Stimulated activated CD4-positive, alpha-beta T cell treated with anti-CD3 and anti-CD28 coated beads, Interleukin-15, amount 100 ng/mL, for 1 hour (primary cell): ENCODE results near the gene LRRC27.
"Not testable (repeated sequence)": the region's sequence is repeated elsewhere in the genome, so short reads cannot be mapped to it uniquely, and the experiment has no call there.

ENCODE experiments used
- DNase-seq, 2 donors: peaks; one replicate each; pipeline ENCODE4 v3.0.0-alpha.2; 2020; ENCODE audit warnings: low read depth in 1 of 2, low spot score in 1 of 2

Gene LRRC27

DNA sequence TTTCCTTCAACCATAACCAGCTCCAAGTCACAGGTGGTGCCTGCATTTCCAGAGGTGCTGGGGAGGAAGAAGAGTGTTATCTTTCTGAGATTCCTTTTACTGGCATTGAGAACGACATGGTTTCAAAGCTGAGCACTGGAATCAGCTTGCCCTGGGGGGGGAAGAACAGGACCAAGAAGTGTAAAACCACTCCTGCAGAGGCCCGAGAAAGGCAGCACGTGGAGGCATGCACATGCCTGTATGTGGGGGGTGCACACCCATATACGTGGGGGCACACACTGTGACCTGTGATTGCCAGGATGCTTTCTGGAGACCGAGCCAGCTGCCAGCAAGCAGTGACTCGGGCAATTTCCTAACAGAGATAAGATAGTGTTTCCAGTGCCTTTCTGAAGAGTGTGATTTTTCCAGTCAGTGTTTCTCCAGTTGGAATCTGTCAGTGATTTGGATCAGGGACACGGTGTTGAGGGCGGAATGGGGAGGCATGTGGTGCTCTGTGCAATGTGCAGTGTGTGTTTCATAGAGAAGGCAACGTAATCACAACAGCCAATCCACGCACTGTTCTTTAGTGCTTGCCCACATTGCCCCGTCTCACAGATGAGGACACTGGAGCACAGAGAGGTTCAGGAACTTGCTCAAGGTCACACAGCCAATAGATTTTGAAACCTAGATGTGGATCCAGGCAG is 4.2 kb downstream of the LRRC27 start:
- no peak for DNase-seq

DNA sequence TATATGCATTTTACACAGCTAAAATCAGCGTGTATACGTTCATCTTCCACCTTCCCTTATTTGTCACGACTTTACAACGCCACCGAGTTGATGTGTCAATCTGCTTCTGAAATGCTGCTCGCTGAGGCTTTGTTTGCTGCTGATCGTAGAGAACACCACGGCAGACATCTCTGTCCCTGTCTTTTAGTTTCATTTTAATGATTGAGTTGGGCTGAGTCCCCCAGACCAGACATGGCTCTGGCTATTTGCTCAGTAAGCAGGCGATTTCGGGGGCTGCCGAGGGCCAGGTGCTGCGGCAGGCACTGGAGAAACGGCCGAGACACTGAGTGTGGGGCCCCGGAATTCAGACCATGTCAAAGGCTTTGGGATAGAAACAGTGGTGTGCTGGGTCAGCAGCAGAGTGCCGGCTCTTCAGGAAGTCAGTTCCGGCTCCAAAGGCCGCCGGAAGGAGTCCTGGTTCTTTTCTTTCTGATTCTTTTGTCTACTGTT is 5.0 kb downstream of the LRRC27 start:
- no peak for DNase-seq

DNA sequence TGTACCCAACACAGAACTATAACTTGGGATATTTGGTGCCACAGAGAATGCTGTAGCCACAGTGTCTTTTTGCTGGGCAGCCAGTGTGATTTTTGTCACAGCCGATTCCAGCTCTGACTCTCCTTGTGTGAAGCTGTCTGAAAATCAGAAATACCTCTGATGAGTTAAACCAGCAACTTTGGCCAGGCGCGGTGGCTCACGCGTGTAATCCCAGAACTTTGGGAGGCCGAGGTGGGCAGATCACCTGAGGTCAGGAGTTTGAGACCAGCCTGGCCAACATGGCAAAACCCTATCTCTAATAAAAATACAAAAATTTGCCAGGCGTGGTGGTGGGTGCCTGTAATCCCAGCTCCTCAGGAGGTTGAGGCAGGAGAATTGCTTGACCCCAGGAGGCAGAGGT is 5.9 kb downstream of the LRRC27 start:
- DNase-seq = not testable (repeated sequence)

DNA sequence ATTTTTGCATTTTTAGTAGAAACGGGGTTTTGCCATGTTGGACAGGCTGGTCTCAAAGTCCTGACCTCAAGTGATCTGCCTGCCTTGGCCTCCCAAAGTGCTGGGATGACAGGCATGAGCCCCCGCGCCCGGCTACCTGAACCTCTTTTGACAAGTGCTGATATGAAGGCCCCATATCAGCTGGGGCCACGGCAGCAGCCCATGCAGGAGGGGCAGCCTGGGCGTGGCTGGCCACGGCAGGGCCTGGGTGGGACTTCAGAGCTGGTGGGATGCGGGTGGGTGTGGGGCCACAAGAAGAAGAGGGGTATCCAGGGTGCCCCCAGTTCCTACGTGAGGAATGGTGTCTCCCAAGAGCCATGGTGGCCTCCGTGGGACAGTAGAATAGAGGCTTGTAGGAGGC is 6.9 kb downstream of the LRRC27 start:
- no peak for DNase-seq

DNA sequence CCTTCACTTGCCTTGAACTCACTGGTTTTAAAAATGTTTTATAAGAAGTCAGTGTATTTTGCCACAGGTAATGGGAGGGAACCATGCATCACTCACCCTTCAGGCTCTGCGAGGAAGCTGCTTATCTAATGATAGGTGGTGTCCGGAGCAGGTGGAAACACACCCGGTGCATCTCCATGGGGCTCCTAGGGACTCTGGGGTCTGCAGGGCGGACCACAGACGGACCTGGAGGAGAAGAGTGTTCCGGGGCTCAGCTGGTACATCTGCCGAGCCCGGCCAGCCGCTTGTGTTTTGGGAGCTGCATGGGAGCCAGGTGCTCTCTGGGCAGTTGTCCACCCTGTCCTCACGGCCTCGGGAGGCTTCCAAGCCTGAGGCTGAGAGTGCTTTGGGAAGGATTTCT is 7.3 kb downstream of the LRRC27 start:
- no peak for DNase-seq

DNA sequence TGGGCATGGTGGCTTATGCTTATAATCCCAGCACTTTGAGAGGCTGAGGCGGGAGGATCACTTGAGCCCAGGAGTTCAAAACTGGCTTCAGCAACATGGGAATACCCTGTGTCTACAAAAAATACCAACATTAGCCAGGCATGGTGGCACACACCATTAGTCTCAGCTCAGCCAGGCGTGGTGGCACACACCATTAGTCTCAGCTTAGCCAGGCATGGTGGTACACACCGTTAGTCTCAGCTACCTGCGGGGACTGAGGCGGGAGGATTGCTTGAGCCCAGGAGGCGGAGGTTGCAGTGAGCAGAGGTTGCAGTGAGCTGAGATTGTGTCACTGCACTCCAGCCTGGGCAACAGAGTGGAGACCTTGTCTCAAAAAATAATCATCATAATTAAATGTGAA is 9.0 kb downstream of the LRRC27 start:
- DNase-seq = no peak

DNA sequence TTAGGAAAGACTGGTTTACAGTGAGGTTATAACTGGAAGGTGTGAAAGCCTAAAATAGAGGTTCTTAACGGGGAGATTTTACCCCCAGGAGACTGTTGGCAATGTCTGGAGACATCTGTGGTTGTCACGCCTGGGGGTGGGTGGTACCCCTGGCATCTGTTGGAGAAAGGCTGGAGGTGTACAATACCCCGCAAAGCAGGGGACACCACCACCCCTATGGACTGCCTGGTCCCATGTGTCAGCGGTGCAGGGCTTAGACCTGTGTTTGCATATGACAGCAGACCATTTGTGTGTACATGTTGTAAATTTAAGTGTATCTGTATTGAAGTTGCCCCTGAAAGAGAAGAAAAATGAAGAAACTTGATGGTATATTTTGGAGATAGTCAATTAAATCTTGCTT is 9.8 kb downstream of the LRRC27 start:
- DNase-seq = no peak

DNA sequence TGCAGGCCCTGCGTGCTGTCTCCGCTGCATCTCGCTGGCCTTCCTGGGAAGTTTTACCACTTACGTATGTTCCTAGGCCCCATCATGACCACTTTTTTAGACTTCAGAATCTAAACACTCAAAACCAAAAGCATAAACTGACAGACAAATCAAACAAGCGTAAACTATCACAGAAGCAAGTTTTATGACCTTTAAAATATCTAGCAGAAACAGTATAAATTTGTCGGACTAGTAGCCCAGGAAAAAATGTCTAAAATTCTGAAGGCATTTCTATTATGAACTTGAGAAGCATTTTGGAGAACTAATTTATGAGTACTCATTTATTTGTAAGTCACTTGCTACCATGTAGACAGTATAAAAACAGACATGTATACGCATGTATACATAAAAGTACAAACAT is 10.6 kb downstream of the LRRC27 start:
- no peak for DNase-seq

DNA sequence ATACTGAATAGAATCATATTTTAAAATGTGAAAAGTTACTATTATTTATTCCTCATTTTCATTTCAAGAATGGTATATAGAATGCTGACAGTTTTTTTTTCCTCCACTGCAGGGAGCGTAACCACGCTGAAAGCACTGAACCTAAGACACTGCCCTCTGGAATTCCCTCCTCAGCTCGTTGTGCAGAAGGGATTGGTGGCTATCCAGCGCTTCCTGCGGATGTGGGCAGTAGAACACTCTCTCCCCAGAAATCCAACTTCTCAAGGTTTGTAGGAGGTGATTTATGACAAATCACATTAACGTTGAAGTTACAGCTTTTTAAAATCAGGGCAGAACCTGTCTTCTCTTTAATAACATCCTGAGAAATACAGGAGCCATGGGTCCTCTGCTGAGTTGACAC is 12.4 kb downstream of the LRRC27 start:
- no peak for DNase-seq

DNA sequence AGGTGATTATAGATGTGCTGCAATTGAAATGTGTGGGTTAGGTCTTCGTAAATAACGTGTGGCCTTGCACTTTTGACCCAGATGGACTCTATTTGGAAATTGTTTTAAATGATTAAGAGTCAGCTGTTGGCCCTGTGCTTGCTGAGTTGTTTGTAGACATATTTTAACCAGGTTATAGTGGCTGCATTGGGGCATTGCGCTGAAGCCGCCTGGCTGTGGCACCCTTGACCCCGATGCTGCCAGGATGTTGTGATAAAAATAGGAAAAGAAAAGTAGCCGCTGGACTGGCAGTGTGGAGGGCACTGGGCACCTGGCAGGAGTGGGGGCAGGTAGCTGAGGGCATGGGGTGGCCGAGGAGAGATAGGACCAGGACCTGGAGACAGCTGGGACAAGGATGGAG is 13.4 kb downstream of the LRRC27 start:
- DNase-seq = no peak

DNA sequence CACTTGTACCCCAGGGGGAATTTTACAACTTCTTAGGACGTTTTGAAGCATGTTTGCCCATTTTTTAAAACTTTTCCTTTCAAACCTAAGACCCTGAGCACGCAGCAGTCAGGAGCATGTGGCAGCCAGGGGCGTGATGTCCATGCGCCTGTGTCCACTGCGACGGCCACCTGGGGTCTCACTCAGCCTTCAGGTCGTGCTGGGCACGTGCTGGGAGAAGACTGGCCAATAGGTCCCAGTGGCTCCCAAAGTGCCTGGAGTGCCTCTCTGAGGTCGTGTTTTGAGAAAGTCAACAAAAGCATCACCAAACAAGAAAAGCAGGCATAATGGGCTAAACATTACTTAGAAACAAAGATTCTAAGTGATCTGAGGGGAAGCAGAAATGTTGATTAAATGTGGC is 14.8 kb downstream of the LRRC27 start:
- no peak for DNase-seq

DNA sequence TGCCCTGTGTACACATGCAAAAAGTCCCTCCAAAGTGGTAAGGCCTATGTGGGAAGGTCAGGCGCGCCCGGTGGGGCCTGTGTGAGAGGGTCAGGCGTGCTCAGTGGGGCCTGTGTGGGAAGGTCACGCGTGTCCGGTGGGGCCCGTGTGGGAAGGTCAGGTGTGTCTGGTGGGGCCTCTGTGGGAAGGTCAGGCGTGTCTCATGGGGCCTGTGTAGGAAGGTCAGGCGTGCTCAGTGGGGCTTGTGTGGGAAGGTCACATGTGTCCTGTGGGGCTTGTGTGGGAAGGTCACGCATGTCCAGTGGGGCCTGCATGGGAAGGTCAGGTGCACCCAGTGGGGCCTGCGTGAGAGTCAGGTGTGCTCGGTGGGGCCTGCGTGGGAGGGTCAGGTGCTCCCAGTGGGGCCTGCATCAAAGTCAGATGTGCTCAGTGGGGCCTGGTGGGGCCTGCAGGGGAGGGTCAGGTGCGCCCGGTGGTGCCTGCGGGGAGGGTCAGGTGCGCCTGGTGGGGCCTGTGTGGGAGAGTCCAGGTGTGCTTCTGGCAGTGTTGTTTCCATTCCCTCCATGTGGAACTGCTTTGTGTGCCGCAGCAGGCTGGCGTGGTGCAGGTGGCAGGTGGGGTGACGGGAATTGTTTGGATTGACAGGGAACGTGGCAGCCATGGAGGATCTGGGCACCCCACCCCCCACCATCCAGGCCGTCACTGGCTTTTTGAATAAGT is 15.4 kb downstream of the LRRC27 start:
- DNase-seq = no peak

DNA sequence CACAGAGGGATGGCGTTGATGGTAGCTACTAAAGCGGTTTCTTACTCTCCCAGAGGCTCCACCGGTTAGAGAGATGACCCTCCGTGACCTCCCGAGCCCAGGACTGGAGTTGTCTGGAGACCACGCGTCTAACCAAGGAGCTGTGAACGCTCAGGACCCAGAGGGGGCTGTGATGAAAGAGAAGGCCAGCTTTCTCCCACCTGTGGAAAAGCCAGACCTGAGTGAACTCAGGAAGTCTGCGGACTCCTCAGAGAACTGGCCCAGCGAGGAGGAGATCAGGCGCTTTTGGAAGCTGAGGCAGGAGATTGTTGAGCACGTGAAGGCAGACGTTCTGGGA is 15.9 kb downstream of the LRRC27 start:
- DNase-seq = no peak

DNA sequence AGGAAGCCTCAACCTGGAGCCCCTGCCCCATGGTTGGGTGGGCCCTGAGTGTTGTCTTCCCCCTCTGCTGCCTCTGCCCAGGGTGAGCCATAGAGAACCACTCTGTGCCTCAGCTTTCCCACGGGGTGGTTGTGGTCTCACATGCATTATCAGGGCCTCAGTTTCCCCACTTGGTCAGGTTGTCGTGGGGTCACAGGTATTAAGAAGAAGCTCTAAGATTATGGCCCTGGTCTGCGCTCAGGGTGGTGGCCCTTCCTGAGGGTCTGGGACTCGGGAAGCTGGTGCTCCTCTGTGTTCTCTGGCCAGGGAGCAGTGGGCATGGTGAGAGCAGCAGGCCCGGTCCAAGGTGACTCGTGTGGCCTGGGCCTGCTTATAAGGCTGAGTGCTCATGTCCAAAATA is 17.8 kb downstream of the LRRC27 start:
- DNase-seq = no peak

DNA sequence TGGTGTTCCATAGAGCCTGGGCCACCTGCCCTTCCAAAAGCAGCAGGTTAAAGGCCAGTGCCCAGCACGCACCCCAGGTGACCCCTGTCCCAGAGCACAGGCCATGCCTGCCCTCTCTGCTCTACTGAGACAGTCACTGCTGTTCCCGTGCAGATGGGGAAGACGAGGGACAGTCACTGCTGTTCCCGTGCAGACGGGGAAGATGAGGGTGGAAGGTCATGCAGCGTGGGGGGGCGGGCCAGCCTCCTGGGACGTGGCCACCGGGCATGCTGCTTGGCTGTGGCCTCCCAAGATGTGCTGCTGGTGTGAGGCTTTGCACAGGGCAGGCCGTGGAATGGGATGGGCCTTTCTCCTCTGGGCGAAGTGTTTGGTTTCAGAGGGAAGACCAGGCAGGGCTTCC is 18.4 kb downstream of the LRRC27 start:
- DNase-seq = no peak

DNA sequence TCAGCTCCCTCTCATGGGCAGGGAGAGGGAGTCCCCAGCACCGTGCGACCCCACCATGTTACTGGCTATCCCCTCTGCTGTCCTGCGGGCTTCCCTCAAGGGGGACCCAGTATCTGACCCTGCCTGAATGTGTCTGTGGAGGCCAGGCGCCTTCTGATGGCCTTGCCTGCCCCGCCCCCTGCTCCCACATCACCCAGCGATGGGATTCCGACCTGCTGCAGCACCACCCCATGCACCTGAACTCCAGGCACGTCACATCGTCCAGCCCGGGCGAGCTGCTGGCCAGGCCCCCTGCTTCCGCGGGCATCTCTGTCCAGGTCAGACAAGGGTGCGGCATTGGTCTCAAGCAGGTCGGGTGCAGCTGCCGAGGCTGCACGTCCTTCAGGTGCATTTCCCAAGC is 19.0 kb downstream of the LRRC27 start:
- DNase-seq = no peak

DNA sequence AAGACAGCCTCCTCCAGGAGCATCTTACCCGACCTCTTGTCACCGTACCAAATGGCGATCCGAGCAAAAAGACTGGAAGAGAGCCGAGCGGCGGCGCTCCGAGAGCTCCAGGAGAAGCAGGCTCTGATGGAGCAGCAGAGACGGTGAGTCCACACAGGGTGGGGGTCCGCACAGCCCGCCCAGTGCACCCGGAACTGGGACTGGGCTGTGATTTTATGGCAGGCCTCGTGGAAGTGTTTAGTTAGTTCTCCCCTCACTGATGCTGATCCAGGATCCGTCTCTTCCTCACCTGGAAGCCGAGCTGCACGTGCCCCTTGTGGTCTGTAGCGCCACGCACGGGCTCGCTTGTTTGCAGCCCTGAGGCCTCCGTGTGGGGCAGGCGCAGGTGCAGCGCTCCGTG is 19.6 kb downstream of the LRRC27 start:
- no peak for DNase-seq

DNA sequence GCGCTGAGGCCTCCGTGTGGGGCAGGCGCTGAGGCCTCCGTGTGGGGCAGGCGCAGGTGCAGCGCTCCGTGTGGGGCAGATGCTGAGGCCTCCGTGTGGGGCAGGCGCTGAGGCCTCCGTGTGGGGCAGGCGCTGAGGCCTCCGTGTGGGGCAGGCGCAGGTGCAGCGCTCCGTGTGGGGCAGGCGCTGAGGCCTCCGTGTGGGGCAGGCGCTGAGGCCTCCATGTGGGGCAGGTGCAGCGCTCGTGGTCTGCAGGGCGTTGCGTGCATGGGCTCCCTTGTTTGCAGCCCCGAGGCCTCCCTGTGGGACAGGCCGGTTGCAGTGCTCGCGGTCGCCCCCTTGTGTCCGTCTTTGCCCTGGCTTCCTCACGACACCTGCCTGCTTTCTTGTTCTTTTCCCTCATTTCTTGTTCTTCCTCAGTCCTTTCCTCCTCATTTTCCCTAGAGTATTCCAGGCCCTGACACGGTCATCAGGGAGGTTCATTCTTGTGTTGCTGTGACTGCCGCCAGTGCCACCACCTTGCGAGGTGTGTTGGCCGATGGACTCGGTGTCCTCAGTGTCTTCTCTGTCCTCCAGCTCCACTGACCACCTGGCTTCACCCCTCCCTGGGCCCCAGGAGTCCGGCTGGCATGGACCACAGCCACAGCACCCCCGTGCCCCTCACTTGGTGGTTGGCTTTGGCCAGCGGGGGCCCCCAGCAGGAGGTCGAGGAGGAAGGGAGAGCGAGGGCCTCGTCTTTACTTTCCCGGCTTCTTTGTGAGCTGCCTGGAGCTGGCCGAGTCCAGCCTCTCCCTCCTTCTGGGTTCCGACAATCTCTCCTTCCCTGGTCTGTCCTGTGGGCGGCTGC is 20.7 kb downstream of the LRRC27 start:
- peak; percentile 51 to 70 for DNase-seq

DNA sequence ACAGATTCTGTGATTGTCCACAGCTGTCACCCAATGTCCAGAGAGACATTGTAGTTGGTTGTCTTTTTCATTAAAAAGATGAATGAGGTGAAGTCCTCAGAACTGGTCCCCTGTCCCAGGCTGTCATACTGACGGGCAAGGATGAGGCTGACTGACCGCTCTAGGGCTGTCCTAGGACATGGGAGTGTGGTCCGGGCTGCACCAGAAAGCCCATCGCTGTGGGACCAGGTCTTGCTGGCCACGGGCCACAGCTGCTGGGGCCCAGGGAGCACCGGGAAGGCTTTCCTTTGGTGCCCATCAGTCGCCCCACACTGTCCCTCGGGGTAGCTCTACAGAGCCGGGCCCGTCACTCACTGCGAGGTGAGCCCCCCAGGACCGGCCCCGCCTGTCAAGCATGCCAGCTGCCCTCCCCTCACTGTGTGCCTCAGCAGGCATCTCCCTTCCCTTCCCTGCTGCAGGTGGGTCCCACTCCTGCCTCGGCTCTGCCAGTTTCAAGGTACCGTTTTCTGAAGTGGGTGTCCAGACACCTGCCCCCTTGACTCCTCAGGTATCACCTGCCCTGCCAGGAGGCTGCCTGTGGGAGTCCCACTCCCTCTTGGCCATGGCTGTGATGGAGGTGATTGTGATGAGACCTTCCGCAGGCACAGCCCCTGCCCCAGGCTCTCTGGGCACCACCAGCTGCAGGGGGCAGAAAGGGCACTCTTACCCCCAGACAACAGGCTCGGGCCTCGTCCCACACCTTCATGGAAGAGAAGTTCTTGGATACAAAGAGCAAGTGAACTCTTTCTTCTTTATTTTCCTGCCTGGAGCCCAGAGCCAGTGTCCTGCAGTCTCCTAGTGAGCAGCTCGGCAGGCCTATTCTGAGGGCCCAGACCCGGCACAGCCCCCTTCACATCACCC is 21.7 kb downstream of the LRRC27 start:
- no peak for DNase-seq

DNA sequence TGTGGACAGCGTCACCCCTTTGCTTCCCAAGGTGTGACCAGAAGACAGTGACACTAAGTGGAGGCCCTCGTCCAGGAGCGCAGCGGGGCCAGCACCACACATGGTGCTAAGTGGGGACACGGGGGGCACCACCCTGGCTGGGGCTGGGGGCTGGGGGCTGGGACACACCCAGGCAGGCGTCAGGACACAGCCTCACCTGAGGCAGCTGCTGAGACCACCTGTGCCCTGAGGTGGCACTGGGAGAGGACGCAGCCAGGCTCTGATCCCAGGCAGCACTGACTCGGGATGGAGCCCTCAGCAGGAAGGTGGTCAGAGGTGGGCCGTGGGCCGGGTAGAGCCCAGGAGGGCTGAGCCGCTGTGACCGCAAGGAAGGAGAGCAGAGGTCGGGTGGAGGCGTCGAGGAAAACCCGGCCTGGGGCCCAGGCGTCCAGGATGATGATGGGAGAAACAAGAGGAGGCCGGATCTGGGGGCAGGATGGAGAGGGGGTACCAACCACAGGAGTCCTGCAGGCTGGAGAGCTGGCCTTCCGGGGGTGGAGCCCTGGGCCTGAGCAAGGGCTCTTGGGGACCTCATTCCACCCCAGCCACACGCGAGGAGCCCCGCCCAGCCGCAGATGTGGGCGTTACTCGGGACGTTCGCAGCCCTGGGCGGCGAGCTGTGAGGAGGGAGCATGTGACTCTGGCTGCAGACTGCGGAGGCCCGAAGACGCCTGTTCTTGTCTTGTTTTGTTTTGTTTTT is 22.5 kb downstream of the LRRC27 start:
- DNase-seq = no peak
